Spleen (tissue), 11 donors: ENCODE results near the gene DVL1. TPM values are rescaled to one million over a fixed set of nuclear protein-coding genes. Genes with fewer than 3 reads are reported as not detected.

Experiments
- DNase-seq: peaks from one replicate; pipeline ENCODE4 v3.0.0-alpha.2; 2020
- H3K27ac ChIP-seq, 8 donors: fragments of 200-600 bp; sonication (generic) in 7 of 8; 1 replicate in 4 of 8; 2 replicates in 4 of 8; pipeline versions ENCODE4 v1.5.0 to v1.8.0; 2016 to 2021; ENCODE audit warnings: inconsistent platforms in 4 of 8, mild to moderate bottlenecking in 4 of 8, moderate library complexity in 1 of 8
- H3K27me3 ChIP-seq, 7 donors: fragments of 200-600 bp; sonication (generic) in 6 of 7; replicated peaks in 1 of 7; 1 replicate in 4 of 7; 2 replicates in 3 of 7; pipeline versions ENCODE4 v1.5.0 to v1.8.0; 2016 to 2021; ENCODE audit warnings: inconsistent platforms in 3 of 7, mild to moderate bottlenecking in 1 of 7
- H3K36me3 ChIP-seq, 6 donors: fragments of 200-600 bp; sonication (generic) in 5 of 6; 1 replicate in 4 of 6; 2 replicates in 2 of 6; pipeline versions ENCODE4 v1.5.0 to v1.8.0; 2016 to 2021; ENCODE audit warnings: inconsistent platforms in 2 of 6
- H3K4me1 ChIP-seq, 6 donors: fragments of 200-600 bp; sonication (generic) in 5 of 6; 1 replicate in 3 of 6; 2 replicates in 3 of 6; pipeline versions ENCODE4 v1.5.0 to v1.8.0; 2016 to 2021; ENCODE audit warnings: inconsistent platforms in 3 of 6
- H3K4me3 ChIP-seq, 8 donors: fragments of 200-600 bp; sonication (generic) in 7 of 8; 1 replicate in 4 of 8; 2 replicates in 4 of 8; pipeline versions ENCODE4 v1.5.0 to v1.8.0; 2016 to 2021; ENCODE audit warnings: inconsistent platforms in 4 of 8, mild to moderate bottlenecking in 4 of 8, moderate library complexity in 2 of 8
- H3K9me3 ChIP-seq, 8 donors: fragments of 200-600 bp; sonication (generic) in 7 of 8; 1 replicate in 4 of 8; 2 replicates in 4 of 8; pipeline versions ENCODE4 v1.5.0 to v1.8.0; 2016 to 2021; ENCODE audit warnings: inconsistent platforms in 4 of 8
- CTCF ChIP-seq, 11 experiments: fragments of 200-600 bp in 7 of 11; fragments of 450-650 bp in 4 of 11; sonication (generic) in 4 of 11; IDR thresholded peaks in 8 of 11; conservative IDR thresholded peaks in 3 of 11; 1 replicate in 7 of 11; 2 replicates in 4 of 11; pipeline versions ENCODE4 v1.4.0 to v1.8.0; 2016 to 2021; ENCODE audit warnings: antibody characterized with exemption in 11 of 11, inconsistent platforms in 4 of 11, mild to moderate bottlenecking in 1 of 11
- POLR2A ChIP-seq, 3 donors: fragments of 450-650 bp; IDR thresholded peaks; one replicate each; pipeline ENCODE4 v1.5.1; 2017; ENCODE audit warnings: antibody characterized with exemption in 3 of 3, mild to moderate bottlenecking in 1 of 3
- POLR2AphosphoS5 ChIP-seq, 3 donors: sonication (generic); formaldehyde crosslinking; IDR thresholded peaks; one replicate each; pipeline ENCODE4 v1.5.1; 2017; ENCODE audit warnings: antibody characterized with exemption in 3 of 3
- WGBS, 5 donors: extraction: QIAGEN DNeasy Blood & Tissue Kit in 3 of 5; methylation state at CpG; one replicate each; pipeline versions ENCODE4 v1.1.5 to v1.1.7; 2013 to 2018; 5-methylcytosine and 5-hydroxymethylcytosine counted together
- intact Hi-C: fragments of 100-400 bp; cut with DNase I; formaldehyde crosslinking; loops from one replicate; pipeline ENCODE4 v1.15.0; 2023; ENCODE audit warnings: low total_unique reads
- polyA plus RNA-seq, 3 donors: library from polyadenylated mRNA; stranded (reverse); fragments of 200-250 nt; gene quantifications; one replicate each; pipeline ENCODE4 v1.2.1, GENCODE V29; 2013
- total RNA-seq, 7 donors: library from RNA; depleted of rRNA in 3 of 7; stranded (reverse); fragments of >200 nt in 3 of 7; fragmentation: NEBNext Ultra II Directional in 4 of 7; extraction: Animal tissue kit (Norgen Biotek cat#: 25700) in 4 of 7; gene quantifications; one replicate each; pipeline versions ENCODE4 v1.1.0 to v1.2.1, GENCODE V29; 2016 to 2021
- donor health status: healthy with polysubstance abuse.
- donor health status: DM: no; HTN: no; CAD: no; lungs with moderate emphysema.
- donor health status: DM: no; HTN: no; CAD: no.
- donor health status: Bipolar disorder and iron deficiency.
- donor health status: healthy.
- donor health status: DM: no; HTN: no; CAD: no.
- donor health status: DM: yes; HTN: yes; CAD: no.

DVL1 gene
- total and polyA plus RNA-seq, 10 donors, result 18.1 to 59.1 (median 39.2) TPM

DNA sequence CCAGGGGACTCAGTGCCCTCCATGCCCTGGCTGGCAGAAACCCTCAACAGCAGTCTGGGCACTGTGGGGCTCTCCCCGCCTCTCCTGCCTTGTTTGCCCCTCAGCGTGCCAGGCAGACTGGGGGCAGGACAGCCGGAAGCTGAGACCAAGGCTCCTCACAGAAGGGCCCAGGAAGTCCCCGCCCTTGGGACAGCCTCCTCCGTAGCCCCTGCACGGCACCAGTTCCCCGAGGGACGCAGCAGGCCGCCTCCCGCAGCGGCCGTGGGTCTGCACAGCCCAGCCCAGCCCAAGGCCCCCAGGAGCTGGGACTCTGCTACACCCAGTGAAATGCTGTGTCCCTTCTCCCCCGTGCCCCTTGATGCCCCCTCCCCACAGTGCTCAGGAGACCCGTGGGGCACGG is 21.0 kb downstream of the DVL1 start:
- intact Hi-C loops, result no loop called here
- TF ChIP-seq POLR2AphosphoS5 (IDR thresholded peaks at IDR 0.05) (no peak), CTCF (IDR thresholded peaks at IDR 0.05 in 8 of 11, conservative IDR thresholded peaks at IDR 0.05 in 3 of 11) (no peak), POLR2A (IDR thresholded peaks at IDR 0.05) (no peak)
- Histone ChIP-seq H3K4me3 (no peak overlapping the region), H3K27me3 (no peaks in the 10 kb centered on the region), H3K4me1 (peaks cover 12 to 72% (median 58%) of the 10 kb centered on the region in 6 donors), H3K9me3 (no peaks in the 10 kb centered on the region), H3K27ac (peak overlapping the region in 3 of 8 donors; percentile 5 to 50 (median 16)), H3K36me3 (peaks cover 0 to 36% (median 21%) of the 10 kb centered on the region in 6 donors)
- WGBS, 5 donors, result 64 to 94% (median 87%) methylated on average over 5 to 15 of the region's 15 CpGs
- DNase-seq, result no peak

DNA sequence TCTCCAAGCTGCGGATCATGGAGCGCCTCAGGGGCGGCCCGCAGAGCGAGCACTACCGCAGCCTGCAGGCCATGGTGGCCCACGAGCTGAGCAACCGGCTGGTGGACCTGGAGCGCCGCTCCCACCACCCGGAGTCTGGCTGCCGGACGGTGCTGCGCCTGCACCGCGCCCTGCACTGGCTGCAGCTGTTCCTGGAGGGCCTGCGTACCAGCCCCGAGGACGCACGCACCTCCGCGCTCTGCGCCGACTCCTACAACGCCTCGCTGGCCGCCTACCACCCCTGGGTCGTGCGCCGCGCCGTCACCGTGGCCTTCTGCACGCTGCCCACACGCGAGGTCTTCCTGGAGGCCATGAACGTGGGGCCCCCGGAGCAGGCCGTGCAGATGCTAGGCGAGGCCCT is 21.9 kb downstream of the DVL1 start:
- H3K9me3 ChIP-seq, result no peaks in the 10 kb centered on the region
- peaks cover 15 to 82% (median 65%) of the 10 kb centered on the region in 6 donors for H3K4me1 ChIP-seq
- DNase-seq, result no peak
- TF ChIP-seq POLR2A (IDR thresholded peaks at IDR 0.05) (no peak), CTCF (IDR thresholded peaks at IDR 0.05 in 8 of 11, conservative IDR thresholded peaks at IDR 0.05 in 3 of 11) (no peak), POLR2AphosphoS5 (IDR thresholded peaks at IDR 0.05) (no peak)
- intact Hi-C loops, result no loop called here
- peaks cover 0 to 42% (median 21%) of the 10 kb centered on the region in 6 donors for H3K36me3 ChIP-seq
- whole genome bisulfite sequencing, 5 donors, result 88 to 93% (median 92%) methylated on average over 34 to 40 of the region's 40 CpGs
- no peak overlapping the region for H3K4me3 ChIP-seq
- H3K27me3 ChIP-seq, result no peaks in the 10 kb centered on the region
- peak overlapping the region in 3 of 8 donors; percentile 92 to 96 (median 95) for H3K27ac ChIP-seq

DNA sequence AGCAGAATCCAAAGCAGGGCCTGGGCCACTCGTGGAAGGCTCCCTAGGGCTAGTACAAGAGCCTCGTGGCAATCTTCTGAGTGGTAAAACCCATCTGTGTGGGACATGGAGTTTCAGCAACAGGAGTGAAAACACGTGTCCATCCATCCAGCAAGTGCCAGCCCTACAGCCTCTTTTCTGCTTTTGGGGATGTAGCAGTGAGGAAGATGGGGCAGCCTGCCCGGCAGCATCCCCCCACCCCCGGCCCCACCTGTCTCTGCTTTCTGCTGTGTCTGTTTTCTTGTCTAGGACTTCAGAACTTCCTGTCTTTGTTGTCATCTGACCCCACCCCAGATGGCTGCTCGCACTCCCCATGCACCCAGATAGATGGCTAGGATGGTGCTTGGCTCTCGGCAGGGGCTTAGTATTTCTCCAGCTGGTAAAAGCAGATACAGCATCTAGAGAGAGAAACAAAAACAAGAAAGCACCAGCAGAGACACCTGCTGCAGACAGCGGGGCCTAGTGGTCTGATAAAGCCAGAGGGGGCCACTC is 23.1 kb downstream of the DVL1 start:
- DNase-seq, result no peak
- Histone ChIP-seq H3K4me3 (peak overlapping the region in 6 of 8 donors; percentile 76 to 99 (median 92)), H3K27ac (peak overlapping the region in 6 of 8 donors; percentile 85 to 96 (median 92)), H3K9me3 (no peaks in the 10 kb centered on the region), H3K36me3 (peaks cover 0 to 52% (median 21%) of the 10 kb centered on the region in 6 donors), H3K4me1 (peaks cover 15 to 89% (median 72%) of the 10 kb centered on the region in 6 donors), H3K27me3 (no peaks in the 10 kb centered on the region)
- WGBS, 5 donors, result 60 to 63% (median 62%) methylated on average over 8 of the region's 8 CpGs
- intact Hi-C loops, result no loop called here
- TF ChIP-seq POLR2A (IDR thresholded peaks at IDR 0.05), result no peak

GRCh38 chr1:1325288-1326074 is 23.7 kb downstream of the DVL1 start:
- Histone ChIP-seq H3K4me3 (peak overlapping the region; percentile 76 to 99 (median 90)), H3K9me3 (no peaks in the 10 kb centered on the region), H3K36me3 (peaks cover 0 to 59% (median 23%) of the 10 kb centered on the region in 6 donors), H3K27me3 (no peaks in the 10 kb centered on the region), H3K4me1 (peaks cover 15 to 89% (median 70%) of the 10 kb centered on the region in 6 donors), H3K27ac (peak overlapping the region; percentile 81 to 96 (median 91))
- WGBS, 5 donors, result 16 to 68% (median 47%) methylated on average over 11 to 16 of the region's 16 CpGs
- DNase-seq, result no peak
- TF ChIP-seq POLR2AphosphoS5 (IDR thresholded peaks at IDR 0.05) (peak in 2 of 3 donors; percentile 56 to 65), POLR2A (IDR thresholded peaks at IDR 0.05) (no peak)
- intact Hi-C loops, result no loop called here
